ENCODE data around the gene CCNG2. TPM values are rescaled to one million over a fixed set of nuclear protein-coding genes. Genes with fewer than 3 reads are reported as not detected.

Gene CCNG2
- total and polyA plus RNA-seq, 9 of the 15 experiments (the other 6 are each of a cell fraction or from before 2014, with no cell fraction given) = 0.49 to 6.6 (median 2.9) TPM

DNA sequence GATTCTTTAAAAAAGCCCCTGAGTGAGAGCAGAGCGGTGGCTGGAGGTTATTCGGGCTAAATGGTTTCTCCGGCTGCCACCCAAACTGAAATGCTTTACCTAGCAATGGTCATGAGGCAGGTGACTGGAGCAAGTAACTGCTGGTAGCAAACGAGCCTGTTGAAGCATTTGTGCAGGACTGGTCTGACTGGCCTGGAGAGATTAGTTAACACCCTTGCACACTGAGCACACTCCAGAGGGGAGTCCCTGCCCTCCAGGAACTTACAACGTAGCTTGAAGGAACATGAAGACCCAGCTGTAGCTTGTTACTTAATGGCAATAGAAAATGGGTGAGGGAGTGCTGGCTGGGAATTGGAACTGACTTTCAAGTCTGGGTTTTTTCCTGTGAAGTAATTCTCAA lies 40.4 kb downstream of the CCNG2 start (continued):
- TF ChIP-seq, protein P1, sequence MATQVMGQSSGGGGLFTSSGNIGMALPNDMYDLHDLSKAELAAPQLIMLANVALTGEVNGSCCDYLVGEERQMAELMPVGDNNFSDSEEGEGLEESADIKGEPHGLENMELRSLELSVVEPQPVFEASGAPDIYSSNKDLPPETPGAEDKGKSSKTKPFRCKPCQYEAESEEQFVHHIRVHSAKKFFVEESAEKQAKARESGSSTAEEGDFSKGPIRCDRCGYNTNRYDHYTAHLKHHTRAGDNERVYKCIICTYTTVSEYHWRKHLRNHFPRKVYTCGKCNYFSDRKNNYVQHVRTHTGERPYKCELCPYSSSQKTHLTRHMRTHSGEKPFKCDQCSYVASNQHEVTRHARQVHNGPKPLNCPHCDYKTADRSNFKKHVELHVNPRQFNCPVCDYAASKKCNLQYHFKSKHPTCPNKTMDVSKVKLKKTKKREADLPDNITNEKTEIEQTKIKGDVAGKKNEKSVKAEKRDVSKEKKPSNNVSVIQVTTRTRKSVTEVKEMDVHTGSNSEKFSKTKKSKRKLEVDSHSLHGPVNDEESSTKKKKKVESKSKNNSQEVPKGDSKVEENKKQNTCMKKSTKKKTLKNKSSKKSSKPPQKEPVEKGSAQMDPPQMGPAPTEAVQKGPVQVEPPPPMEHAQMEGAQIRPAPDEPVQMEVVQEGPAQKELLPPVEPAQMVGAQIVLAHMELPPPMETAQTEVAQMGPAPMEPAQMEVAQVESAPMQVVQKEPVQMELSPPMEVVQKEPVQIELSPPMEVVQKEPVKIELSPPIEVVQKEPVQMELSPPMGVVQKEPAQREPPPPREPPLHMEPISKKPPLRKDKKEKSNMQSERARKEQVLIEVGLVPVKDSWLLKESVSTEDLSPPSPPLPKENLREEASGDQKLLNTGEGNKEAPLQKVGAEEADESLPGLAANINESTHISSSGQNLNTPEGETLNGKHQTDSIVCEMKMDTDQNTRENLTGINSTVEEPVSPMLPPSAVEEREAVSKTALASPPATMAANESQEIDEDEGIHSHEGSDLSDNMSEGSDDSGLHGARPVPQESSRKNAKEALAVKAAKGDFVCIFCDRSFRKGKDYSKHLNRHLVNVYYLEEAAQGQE (IDR thresholded peaks at IDR 0.05; ENCODE audit: borderline replicate concordance) = no peak
- TF ChIP-seq, protein P1 (CRISPR knock-in tag; IDR thresholded peaks at IDR 0.05; ENCODE audit: low read depth) = no peak
- TF ChIP-seq ZNF347 (CRISPR knock-in tag; IDR thresholded peaks at IDR 0.05; ENCODE audit: low read depth) (no peak), HNRNPK (IDR thresholded peaks at IDR 0.05; ENCODE audit: low read depth, low read length, poor library complexity, severe bottlenecking) (no peak), ARID1B (IDR thresholded peaks at IDR 0.05) (no peak), SLC30A9 (CRISPR knock-in tag; IDR thresholded peaks at IDR 0.05) (no peak), RBBP5 (IDR thresholded peaks at IDR 0.05; ENCODE audit: borderline replicate concordance, insufficient read depth, low read length, poor library complexity, severe bottlenecking) (no peak)
- TF ChIP-seq, protein P2, sequence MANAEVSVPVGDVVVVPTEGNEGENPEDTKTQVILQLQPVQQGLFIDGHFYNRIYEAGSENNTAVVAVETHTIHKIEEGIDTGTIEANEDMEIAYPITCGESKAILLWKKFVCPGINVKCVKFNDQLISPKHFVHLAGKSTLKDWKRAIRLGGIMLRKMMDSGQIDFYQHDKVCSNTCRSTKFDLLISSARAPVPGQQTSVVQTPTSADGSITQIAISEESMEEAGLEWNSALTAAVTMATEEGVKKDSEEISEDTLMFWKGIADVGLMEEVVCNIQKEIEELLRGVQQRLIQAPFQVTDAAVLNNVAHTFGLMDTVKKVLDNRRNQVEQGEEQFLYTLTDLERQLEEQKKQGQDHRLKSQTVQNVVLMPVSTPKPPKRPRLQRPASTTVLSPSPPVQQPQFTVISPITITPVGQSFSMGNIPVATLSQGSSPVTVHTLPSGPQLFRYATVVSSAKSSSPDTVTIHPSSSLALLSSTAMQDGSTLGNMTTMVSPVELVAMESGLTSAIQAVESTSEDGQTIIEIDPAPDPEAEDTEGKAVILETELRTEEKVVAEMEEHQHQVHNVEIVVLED (CRISPR knock-in tag; IDR thresholded peaks at IDR 0.05) = no peak
